ENCODE results near the gene SLC38A3.

- TF ChIP-seq CTCF (IDR thresholded peaks at IDR 0.05) (no peak), EZH2 (IDR thresholded peaks at IDR 0.05; ENCODE audit: borderline replicate concordance, insufficient read depth, low read depth, low read length, poor library complexity, severe bottlenecking) (no peak)
Measured at GRCh38 chr3:50204804-50205412, at the start of gene SLC38A3.

Measured in B cell (primary cell).